ENCODE results near the gene LRRC51.

GRCh38 chr11:72103754-72104167 lies 23.1 kb downstream of the LRRC51 start:
- TF ChIP-seq CTCF (IDR thresholded peaks at IDR 0.05) (no peak; the same call in 1 of the 2 replicates), ZFX (IDR thresholded peaks at IDR 0.05; ENCODE audit: borderline replicate concordance) (no peak)
